ENCODE data around the gene KRT79. TPM values are rescaled to one million over a fixed set of nuclear protein-coding genes. Genes with fewer than 3 reads are reported as not detected.

Gene KRT79
- total and polyA plus RNA-seq, 4 donors, result not detected

GRCh38 chr12:52847335-52848102, 13.4 kb upstream of the KRT79 start:
- Histone ChIP-seq H3K27ac (ENCODE audit: low read depth in 1 of 2, low read length in 2 of 2) (no peak overlapping the region), H3K4me1 (ENCODE audit: control insufficient read depth in 4 of 4, insufficient read depth in 4 of 4, low read length in 3 of 4) (no peaks in the 10 kb centered on the region), H3K4me3 (ENCODE audit: low read depth in 1 of 3, low read length in 3 of 3) (no peak overlapping the region), H3K9me3 (ENCODE audit: control insufficient read depth in 4 of 4, low read length in 3 of 4) (no peaks in the 10 kb centered on the region), H3K9ac (ENCODE audit: low read depth in 1 of 2, low read length in 2 of 2) (no peak overlapping the region), H3K27me3 (ENCODE audit: control insufficient read depth in 4 of 4, insufficient read depth in 4 of 4, low read length in 3 of 4) (no peaks in the 10 kb centered on the region), H3K36me3 (ENCODE audit: control insufficient read depth in 4 of 4, insufficient read depth in 3 of 4, low read depth in 1 of 4, low read length in 3 of 4) (no peaks in the 10 kb centered on the region)
- 92% methylated on average over 12 of the region's 12 CpGs for WGBS
- no peak for TF ChIP-seq FOXA1 (IDR thresholded peaks at IDR 0.05)
- DNase-seq (ENCODE audit: low spot score), result no peak

- Histone ChIP-seq H3K9ac (ENCODE audit: low read depth in 1 of 2, low read length in 2 of 2) (no peak overlapping the region), H3K4me1 (ENCODE audit: control insufficient read depth in 4 of 4, insufficient read depth in 4 of 4, low read length in 3 of 4) (no peaks in the 10 kb centered on the region), H3K9me3 (ENCODE audit: control insufficient read depth in 4 of 4, low read length in 3 of 4) (no peaks in the 10 kb centered on the region), H3K27ac (ENCODE audit: low read depth in 1 of 2, low read length in 2 of 2) (no peak overlapping the region), H3K27me3 (ENCODE audit: control insufficient read depth in 4 of 4, insufficient read depth in 4 of 4, low read length in 3 of 4) (no peaks in the 10 kb centered on the region), H3K4me3 (ENCODE audit: low read depth in 1 of 3, low read length in 3 of 3) (no peak overlapping the region), H3K36me3 (ENCODE audit: control insufficient read depth in 4 of 4, insufficient read depth in 3 of 4, low read depth in 1 of 4, low read length in 3 of 4) (no peaks in the 10 kb centered on the region)
- no peak for DNase-seq (ENCODE audit: low spot score)
- WGBS, result 82% methylated on average over 8 of the region's 8 CpGs
- TF ChIP-seq GABPA (IDR thresholded peaks at IDR 0.05 in 1 of 2, conservative IDR thresholded peaks at IDR 0.05 in 1 of 2) (no peak), ZBTB33 (IDR thresholded peaks at IDR 0.05) (no peak), SP1 (IDR thresholded peaks at IDR 0.05) (no peak), RXRA (IDR thresholded peaks at IDR 0.05) (no peak), REST (IDR thresholded peaks at IDR 0.05) (no peak)
Measured at GRCh38 chr12:52846356-52846970, 12.4 kb upstream of the KRT79 start.

GRCh38 chr12:52845946-52846345, 11.8 kb upstream of the KRT79 start:
- no peak overlapping the region for H3K4me3 ChIP-seq (ENCODE audit: low read depth in 1 of 3, low read length in 3 of 3)
- no peaks in the 10 kb centered on the region for H3K9me3 ChIP-seq (ENCODE audit: control insufficient read depth in 4 of 4, low read length in 3 of 4)
- no peak overlapping the region for H3K27ac ChIP-seq (ENCODE audit: low read depth in 1 of 2, low read length in 2 of 2)
- H3K9ac ChIP-seq (ENCODE audit: low read depth in 1 of 2, low read length in 2 of 2), result no peak overlapping the region
- no peaks in the 10 kb centered on the region for H3K27me3 ChIP-seq (ENCODE audit: control insufficient read depth in 4 of 4, insufficient read depth in 4 of 4, low read length in 3 of 4)
- 76% methylated on average over 1 of the region's 1 CpG for WGBS
- no peaks in the 10 kb centered on the region for H3K36me3 ChIP-seq (ENCODE audit: control insufficient read depth in 4 of 4, insufficient read depth in 3 of 4, low read depth in 1 of 4, low read length in 3 of 4)
- H3K4me1 ChIP-seq (ENCODE audit: control insufficient read depth in 4 of 4, insufficient read depth in 4 of 4, low read length in 3 of 4), result no peaks in the 10 kb centered on the region
- no peak for TF ChIP-seq RXRA (IDR thresholded peaks at IDR 0.05)
- no peak for TF ChIP-seq ATF3 (IDR thresholded peaks at IDR 0.05)
- no peak for TF ChIP-seq TAF1 (conservative IDR thresholded peaks at IDR 0.05)
- TF ChIP-seq NR2F2 (IDR thresholded peaks at IDR 0.05), result no peak
- TF ChIP-seq HNF4A (conservative IDR thresholded peaks at IDR 0.05), result no peak
- no peak for TF ChIP-seq FOXA1 (IDR thresholded peaks at IDR 0.05)
- no peak for TF ChIP-seq FOXA2 (IDR thresholded peaks at IDR 0.05)
- DNase-seq (ENCODE audit: low spot score), result no peak
